ENCODE results near the gene POU2F2. TPM values are rescaled to one million over a fixed set of nuclear protein-coding genes. Genes with fewer than 3 reads are reported as not detected.

POU2F2 gene
- total and polyA plus RNA-seq, 2 experiments from 2014 or later = 2.3 to 4.6 TPM

DNA sequence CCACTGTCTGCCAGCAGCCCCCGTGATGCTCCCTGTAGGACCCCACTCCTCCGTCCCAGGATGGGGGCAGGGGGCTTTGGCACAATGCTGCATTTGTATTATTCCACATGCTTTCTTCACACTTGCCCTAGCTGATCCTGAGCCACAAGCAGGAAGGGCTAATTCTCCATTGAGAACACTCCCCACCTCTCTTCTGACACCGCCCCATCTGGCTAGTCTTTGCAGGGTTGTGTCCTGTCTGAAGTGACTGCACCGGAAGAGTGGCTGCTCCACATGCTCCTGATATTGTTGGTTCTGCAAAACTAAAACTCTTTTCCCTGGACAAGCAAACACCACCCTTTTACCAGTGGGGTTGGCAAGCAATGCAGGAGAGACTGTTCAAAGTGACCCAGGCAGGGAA, 38.3 kb downstream of the POU2F2 start (continued):
- TF ChIP-seq, protein P1, sequence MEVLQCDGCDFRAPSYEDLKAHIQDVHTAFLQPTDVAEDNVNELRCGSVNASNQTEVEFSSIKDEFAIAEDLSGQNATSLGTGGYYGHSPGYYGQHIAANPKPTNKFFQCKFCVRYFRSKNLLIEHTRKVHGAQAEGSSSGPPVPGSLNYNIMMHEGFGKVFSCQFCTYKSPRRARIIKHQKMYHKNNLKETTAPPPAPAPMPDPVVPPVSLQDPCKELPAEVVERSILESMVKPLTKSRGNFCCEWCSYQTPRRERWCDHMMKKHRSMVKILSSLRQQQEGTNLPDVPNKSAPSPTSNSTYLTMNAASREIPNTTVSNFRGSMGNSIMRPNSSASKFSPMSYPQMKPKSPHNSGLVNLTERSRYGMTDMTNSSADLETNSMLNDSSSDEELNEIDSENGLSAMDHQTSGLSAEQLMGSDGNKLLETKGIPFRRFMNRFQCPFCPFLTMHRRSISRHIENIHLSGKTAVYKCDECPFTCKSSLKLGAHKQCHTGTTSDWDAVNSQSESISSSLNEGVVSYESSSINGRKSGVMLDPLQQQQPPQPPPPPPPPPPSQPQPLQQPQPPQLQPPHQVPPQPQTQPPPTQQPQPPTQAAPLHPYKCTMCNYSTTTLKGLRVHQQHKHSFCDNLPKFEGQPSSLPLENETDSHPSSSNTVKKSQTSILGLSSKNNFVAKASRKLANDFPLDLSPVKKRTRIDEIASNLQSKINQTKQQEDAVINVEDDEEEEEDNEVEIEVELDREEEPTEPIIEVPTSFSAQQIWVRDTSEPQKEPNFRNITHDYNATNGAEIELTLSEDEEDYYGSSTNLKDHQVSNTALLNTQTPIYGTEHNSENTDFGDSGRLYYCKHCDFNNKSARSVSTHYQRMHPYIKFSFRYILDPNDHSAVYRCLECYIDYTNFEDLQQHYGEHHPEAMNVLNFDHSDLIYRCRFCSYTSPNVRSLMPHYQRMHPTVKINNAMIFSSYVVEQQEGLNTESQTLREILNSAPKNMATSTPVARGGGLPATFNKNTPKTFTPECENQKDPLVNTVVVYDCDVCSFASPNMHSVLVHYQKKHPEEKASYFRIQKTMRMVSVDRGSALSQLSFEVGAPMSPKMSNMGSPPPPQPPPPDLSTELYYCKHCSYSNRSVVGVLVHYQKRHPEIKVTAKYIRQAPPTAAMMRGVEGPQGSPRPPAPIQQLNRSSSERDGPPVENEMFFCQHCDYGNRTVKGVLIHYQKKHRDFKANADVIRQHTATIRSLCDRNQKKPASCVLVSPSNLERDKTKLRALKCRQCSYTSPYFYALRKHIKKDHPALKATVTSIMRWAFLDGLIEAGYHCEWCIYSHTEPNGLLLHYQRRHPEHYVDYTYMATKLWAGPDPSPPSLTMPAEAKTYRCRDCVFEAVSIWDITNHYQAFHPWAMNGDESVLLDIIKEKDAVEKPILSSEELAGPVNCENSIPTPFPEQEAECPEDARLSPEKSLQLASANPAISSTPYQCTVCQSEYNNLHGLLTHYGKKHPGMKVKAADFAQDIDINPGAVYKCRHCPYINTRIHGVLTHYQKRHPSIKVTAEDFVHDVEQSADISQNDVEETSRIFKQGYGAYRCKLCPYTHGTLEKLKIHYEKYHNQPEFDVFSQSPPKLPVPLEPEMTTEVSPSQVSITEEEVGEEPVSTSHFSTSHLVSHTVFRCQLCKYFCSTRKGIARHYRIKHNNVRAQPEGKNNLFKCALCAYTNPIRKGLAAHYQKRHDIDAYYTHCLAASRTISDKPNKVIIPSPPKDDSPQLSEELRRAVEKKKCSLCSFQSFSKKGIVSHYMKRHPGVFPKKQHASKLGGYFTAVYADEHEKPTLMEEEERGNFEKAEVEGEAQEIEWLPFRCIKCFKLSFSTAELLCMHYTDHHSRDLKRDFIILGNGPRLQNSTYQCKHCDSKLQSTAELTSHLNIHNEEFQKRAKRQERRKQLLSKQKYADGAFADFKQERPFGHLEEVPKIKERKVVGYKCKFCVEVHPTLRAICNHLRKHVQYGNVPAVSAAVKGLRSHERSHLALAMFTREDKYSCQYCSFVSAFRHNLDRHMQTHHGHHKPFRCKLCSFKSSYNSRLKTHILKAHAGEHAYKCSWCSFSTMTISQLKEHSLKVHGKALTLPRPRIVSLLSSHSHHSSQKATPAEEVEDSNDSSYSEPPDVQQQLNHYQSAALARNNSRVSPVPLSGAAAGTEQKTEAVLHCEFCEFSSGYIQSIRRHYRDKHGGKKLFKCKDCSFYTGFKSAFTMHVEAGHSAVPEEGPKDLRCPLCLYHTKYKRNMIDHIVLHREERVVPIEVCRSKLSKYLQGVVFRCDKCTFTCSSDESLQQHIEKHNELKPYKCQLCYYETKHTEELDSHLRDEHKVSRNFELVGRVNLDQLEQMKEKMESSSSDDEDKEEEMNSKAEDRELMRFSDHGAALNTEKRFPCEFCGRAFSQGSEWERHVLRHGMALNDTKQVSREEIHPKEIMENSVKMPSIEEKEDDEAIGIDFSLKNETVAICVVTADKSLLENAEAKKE (CRISPR knock-in tag; IDR thresholded peaks at IDR 0.05) = no peak
- no peak for TF ChIP-seq POLR2AphosphoS5 (IDR thresholded peaks at IDR 0.05; ENCODE audit: low read depth)
- TF ChIP-seq, protein P2, sequence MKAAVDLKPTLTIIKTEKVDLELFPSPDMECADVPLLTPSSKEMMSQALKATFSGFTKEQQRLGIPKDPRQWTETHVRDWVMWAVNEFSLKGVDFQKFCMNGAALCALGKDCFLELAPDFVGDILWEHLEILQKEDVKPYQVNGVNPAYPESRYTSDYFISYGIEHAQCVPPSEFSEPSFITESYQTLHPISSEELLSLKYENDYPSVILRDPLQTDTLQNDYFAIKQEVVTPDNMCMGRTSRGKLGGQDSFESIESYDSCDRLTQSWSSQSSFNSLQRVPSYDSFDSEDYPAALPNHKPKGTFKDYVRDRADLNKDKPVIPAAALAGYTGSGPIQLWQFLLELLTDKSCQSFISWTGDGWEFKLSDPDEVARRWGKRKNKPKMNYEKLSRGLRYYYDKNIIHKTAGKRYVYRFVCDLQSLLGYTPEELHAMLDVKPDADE (IDR thresholded peaks at IDR 0.05) = no peak
- TF ChIP-seq, protein P3, sequence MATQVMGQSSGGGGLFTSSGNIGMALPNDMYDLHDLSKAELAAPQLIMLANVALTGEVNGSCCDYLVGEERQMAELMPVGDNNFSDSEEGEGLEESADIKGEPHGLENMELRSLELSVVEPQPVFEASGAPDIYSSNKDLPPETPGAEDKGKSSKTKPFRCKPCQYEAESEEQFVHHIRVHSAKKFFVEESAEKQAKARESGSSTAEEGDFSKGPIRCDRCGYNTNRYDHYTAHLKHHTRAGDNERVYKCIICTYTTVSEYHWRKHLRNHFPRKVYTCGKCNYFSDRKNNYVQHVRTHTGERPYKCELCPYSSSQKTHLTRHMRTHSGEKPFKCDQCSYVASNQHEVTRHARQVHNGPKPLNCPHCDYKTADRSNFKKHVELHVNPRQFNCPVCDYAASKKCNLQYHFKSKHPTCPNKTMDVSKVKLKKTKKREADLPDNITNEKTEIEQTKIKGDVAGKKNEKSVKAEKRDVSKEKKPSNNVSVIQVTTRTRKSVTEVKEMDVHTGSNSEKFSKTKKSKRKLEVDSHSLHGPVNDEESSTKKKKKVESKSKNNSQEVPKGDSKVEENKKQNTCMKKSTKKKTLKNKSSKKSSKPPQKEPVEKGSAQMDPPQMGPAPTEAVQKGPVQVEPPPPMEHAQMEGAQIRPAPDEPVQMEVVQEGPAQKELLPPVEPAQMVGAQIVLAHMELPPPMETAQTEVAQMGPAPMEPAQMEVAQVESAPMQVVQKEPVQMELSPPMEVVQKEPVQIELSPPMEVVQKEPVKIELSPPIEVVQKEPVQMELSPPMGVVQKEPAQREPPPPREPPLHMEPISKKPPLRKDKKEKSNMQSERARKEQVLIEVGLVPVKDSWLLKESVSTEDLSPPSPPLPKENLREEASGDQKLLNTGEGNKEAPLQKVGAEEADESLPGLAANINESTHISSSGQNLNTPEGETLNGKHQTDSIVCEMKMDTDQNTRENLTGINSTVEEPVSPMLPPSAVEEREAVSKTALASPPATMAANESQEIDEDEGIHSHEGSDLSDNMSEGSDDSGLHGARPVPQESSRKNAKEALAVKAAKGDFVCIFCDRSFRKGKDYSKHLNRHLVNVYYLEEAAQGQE (IDR thresholded peaks at IDR 0.05; ENCODE audit: unreplicated experiment) = no peak
- no peak for TF ChIP-seq CREB1 (CRISPR knock-in tag; IDR thresholded peaks at IDR 0.05; ENCODE audit: low read depth)
- TF ChIP-seq EZH2phosphoT487 (IDR thresholded peaks at IDR 0.05; ENCODE audit: unreplicated experiment) = no peak

Measured in GM23338 (cell line).